Measurements from ENCODE around the gene MEG3.

Gene MEG3

GRCh38 chr14:100873096-100873482, 47.2 kb downstream of the MEG3 start:
- H3K27ac ChIP-seq (ENCODE audit: low read depth, low read length): no peak overlapping the region

GRCh38 chr14:100874051-100874410, 48.1 kb downstream of the MEG3 start:
- Histone ChIP-seq H3K4me1 (ENCODE audit: control insufficient read depth, insufficient read depth, low read length) (no peaks in the 10 kb centered on the region), H3K4me3 (ENCODE audit: low read length) (no peak overlapping the region), H3K36me3 (ENCODE audit: control insufficient read depth, insufficient read depth, low read length) (no peaks in the 10 kb centered on the region), H3K27me3 (ENCODE audit: control insufficient read depth, insufficient read depth, low read length) (peaks cover 2% of the 10 kb centered on the region), H3K27ac (ENCODE audit: low read depth, low read length) (no peak overlapping the region), H3K9ac (ENCODE audit: low read length) (no peak overlapping the region)

More at GRCh38 chr14:100873096-100873482, 47.2 kb downstream of the MEG3 start:
- peaks cover 2% of the 10 kb centered on the region for H3K27me3 ChIP-seq (ENCODE audit: control insufficient read depth, insufficient read depth, low read length)
- H3K36me3 ChIP-seq (ENCODE audit: control insufficient read depth, insufficient read depth, low read length): no peaks in the 10 kb centered on the region
- H3K4me1 ChIP-seq (ENCODE audit: control insufficient read depth, insufficient read depth, low read length): no peaks in the 10 kb centered on the region
- no peak overlapping the region for H3K4me3 ChIP-seq (ENCODE audit: low read length)
- no peak overlapping the region for H3K9ac ChIP-seq (ENCODE audit: low read length)

GRCh38 chr14:100874411-100875091, 48.6 kb downstream of the MEG3 start:
- H3K27ac ChIP-seq (ENCODE audit: low read depth, low read length): no peak overlapping the region
- no peaks in the 10 kb centered on the region for H3K36me3 ChIP-seq (ENCODE audit: control insufficient read depth, insufficient read depth, low read length)
- H3K4me1 ChIP-seq (ENCODE audit: control insufficient read depth, insufficient read depth, low read length): no peaks in the 10 kb centered on the region

GRCh38 chr14:100875126-100875525, 49.2 kb downstream of the MEG3 start:
- Histone ChIP-seq H3K27ac (ENCODE audit: low read depth, low read length) (no peak overlapping the region), H3K9ac (ENCODE audit: low read length) (no peak overlapping the region), H3K27me3 (ENCODE audit: control insufficient read depth, insufficient read depth, low read length) (peaks cover 2% of the 10 kb centered on the region), H3K4me3 (ENCODE audit: low read length) (no peak overlapping the region), H3K36me3 (ENCODE audit: control insufficient read depth, insufficient read depth, low read length) (no peaks in the 10 kb centered on the region), H3K4me1 (ENCODE audit: control insufficient read depth, insufficient read depth, low read length) (no peaks in the 10 kb centered on the region)

More at GRCh38 chr14:100874411-100875091, 48.6 kb downstream of the MEG3 start:
- Histone ChIP-seq H3K4me3 (ENCODE audit: low read length) (no peak overlapping the region), H3K9ac (ENCODE audit: low read length) (no peak overlapping the region), H3K27me3 (ENCODE audit: control insufficient read depth, insufficient read depth, low read length) (peaks cover 2% of the 10 kb centered on the region)

- no peaks in the 10 kb centered on the region for H3K36me3 ChIP-seq (ENCODE audit: control insufficient read depth, insufficient read depth, low read length)
- no peaks in the 10 kb centered on the region for H3K4me1 ChIP-seq (ENCODE audit: control insufficient read depth, insufficient read depth, low read length)
- peaks cover 2% of the 10 kb centered on the region for H3K27me3 ChIP-seq (ENCODE audit: control insufficient read depth, insufficient read depth, low read length)
- no peak overlapping the region for H3K4me3 ChIP-seq (ENCODE audit: low read length)
- H3K9ac ChIP-seq (ENCODE audit: low read length): no peak overlapping the region
- H3K27ac ChIP-seq (ENCODE audit: low read depth, low read length): no peak overlapping the region
Observed at GRCh38 chr14:100875861-100876590, 50.1 kb downstream of the MEG3 start.

- no peaks in the 10 kb centered on the region for H3K36me3 ChIP-seq (ENCODE audit: control insufficient read depth, insufficient read depth, low read length)
- H3K27me3 ChIP-seq (ENCODE audit: control insufficient read depth, insufficient read depth, low read length): peaks cover 2% of the 10 kb centered on the region
- H3K4me1 ChIP-seq (ENCODE audit: control insufficient read depth, insufficient read depth, low read length): no peaks in the 10 kb centered on the region
- H3K27ac ChIP-seq (ENCODE audit: low read depth, low read length): no peak overlapping the region
- no peak overlapping the region for H3K4me3 ChIP-seq (ENCODE audit: low read length)
- H3K9ac ChIP-seq (ENCODE audit: low read length): no peak overlapping the region
Observed at GRCh38 chr14:100878271-100879146, 52.6 kb downstream of the MEG3 start.

GRCh38 chr14:100879194-100879593, 53.3 kb downstream of the MEG3 start:
- Histone ChIP-seq H3K4me1 (ENCODE audit: control insufficient read depth, insufficient read depth, low read length) (no peaks in the 10 kb centered on the region), H3K9ac (ENCODE audit: low read length) (no peak overlapping the region), H3K4me3 (ENCODE audit: low read length) (no peak overlapping the region), H3K36me3 (ENCODE audit: control insufficient read depth, insufficient read depth, low read length) (no peaks in the 10 kb centered on the region), H3K27me3 (ENCODE audit: control insufficient read depth, insufficient read depth, low read length) (peaks cover 2% of the 10 kb centered on the region), H3K27ac (ENCODE audit: low read depth, low read length) (no peak overlapping the region)

GRCh38 chr14:100879782-100880181, 53.9 kb downstream of the MEG3 start:
- no peak overlapping the region for H3K4me3 ChIP-seq (ENCODE audit: low read length)
- H3K36me3 ChIP-seq (ENCODE audit: control insufficient read depth, insufficient read depth, low read length): no peaks in the 10 kb centered on the region

GRCh38 chr14:100880271-100881101, 54.6 kb downstream of the MEG3 start:
- Histone ChIP-seq H3K27ac (ENCODE audit: low read depth, low read length) (no peak overlapping the region), H3K27me3 (ENCODE audit: control insufficient read depth, insufficient read depth, low read length) (peaks cover 2% of the 10 kb centered on the region), H3K4me1 (ENCODE audit: control insufficient read depth, insufficient read depth, low read length) (no peaks in the 10 kb centered on the region), H3K9ac (ENCODE audit: low read length) (no peak overlapping the region), H3K36me3 (ENCODE audit: control insufficient read depth, insufficient read depth, low read length) (no peaks in the 10 kb centered on the region), H3K4me3 (ENCODE audit: low read length) (no peak overlapping the region)

More at GRCh38 chr14:100879782-100880181, 53.9 kb downstream of the MEG3 start:
- H3K4me1 ChIP-seq (ENCODE audit: control insufficient read depth, insufficient read depth, low read length): no peaks in the 10 kb centered on the region
- H3K27ac ChIP-seq (ENCODE audit: low read depth, low read length): no peak overlapping the region
- peaks cover 2% of the 10 kb centered on the region for H3K27me3 ChIP-seq (ENCODE audit: control insufficient read depth, insufficient read depth, low read length)
- no peak overlapping the region for H3K9ac ChIP-seq (ENCODE audit: low read length)

GRCh38 chr14:100881211-100882025, 55.5 kb downstream of the MEG3 start:
- Histone ChIP-seq H3K4me1 (ENCODE audit: control insufficient read depth, insufficient read depth, low read length) (no peaks in the 10 kb centered on the region), H3K27ac (ENCODE audit: low read depth, low read length) (no peak overlapping the region), H3K9ac (ENCODE audit: low read length) (no peak overlapping the region), H3K36me3 (ENCODE audit: control insufficient read depth, insufficient read depth, low read length) (no peaks in the 10 kb centered on the region), H3K27me3 (ENCODE audit: control insufficient read depth, insufficient read depth, low read length) (peaks cover 2% of the 10 kb centered on the region), H3K4me3 (ENCODE audit: low read length) (no peak overlapping the region)
